Nephron (organoid): Measurements from ENCODE around the gene OTOR.

Experiments
- H3K27ac Mint-ChIP-seq, 3 experiments: 2 replicates each; pipeline ENCODE4 v1.8.0; 2020; ENCODE audit warnings: mixed read lengths in 3 of 3, mild to moderate bottlenecking in 2 of 3, moderate library complexity in 1 of 3
- H3K27me3 Mint-ChIP-seq: 2 replicates; pipeline ENCODE4 v1.8.0; 2021; ENCODE audit warnings: low read depth, mild to moderate bottlenecking, moderate library complexity, mixed read lengths
- H3K36me3 Mint-ChIP-seq: 2 replicates; pipeline ENCODE4 v1.8.0; 2020; ENCODE audit warnings: low read depth, mixed read lengths
- H3K4me1 Mint-ChIP-seq: 2 replicates; pipeline ENCODE4 v1.8.0; 2020; ENCODE audit warnings: mixed read lengths
- H3K4me3 Mint-ChIP-seq, 3 experiments: 2 replicates each; pipeline ENCODE4 v1.8.0; 2020; ENCODE audit warnings: mild to moderate bottlenecking in 3 of 3, mixed read lengths in 3 of 3, moderate library complexity in 2 of 3
- H3K9me3 Mint-ChIP-seq: 2 replicates; pipeline ENCODE4 v1.8.0; 2020; ENCODE audit warnings: mixed read lengths
- CTCF ChIP-seq, 3 experiments: fragments of 200-600 bp; sonication (generic); IDR thresholded peaks; one replicate each; pipeline ENCODE4 v1.5.0; 2021; ENCODE audit warnings: antibody characterized with exemption in 3 of 3; ENCODE audit not compliant: unreplicated experiment in 3 of 3

The OTOR gene

DNA sequence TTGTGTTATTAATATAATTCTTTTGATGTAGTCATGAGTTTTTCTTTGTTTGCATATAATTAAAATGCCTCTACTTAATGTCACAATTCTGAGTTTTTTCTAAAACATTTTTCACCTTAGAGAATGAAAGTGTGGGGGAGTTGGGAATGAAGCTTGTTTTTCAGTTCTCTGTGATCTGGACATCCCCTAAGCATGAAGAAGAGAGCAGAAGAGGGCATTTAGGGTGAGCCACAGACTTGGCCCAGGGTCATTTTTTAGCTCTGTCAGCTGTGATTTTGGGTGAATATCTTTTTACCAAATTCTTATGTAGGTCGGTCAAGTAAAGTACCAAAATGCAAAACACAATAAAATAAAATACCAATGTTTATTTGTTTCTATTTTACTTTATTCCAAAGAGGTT is 3.9 kb downstream of the OTOR start:
- no peak overlapping the region for H3K27ac Mint-ChIP-seq
- no peaks in the 10 kb centered on the region for H3K27me3 Mint-ChIP-seq
- TF ChIP-seq CTCF (IDR thresholded peaks at IDR 0.05; ENCODE audit: unreplicated experiment in 3 of 3): no peak
- no peak overlapping the region for H3K4me3 Mint-ChIP-seq
- peaks cover 13% of the 10 kb centered on the region for H3K9me3 Mint-ChIP-seq
- peaks cover 14% of the 10 kb centered on the region for H3K4me1 Mint-ChIP-seq
- no peaks in the 10 kb centered on the region for H3K36me3 Mint-ChIP-seq

GRCh38 chr20:16752901-16753300 is 4.7 kb downstream of the OTOR start:
- H3K4me1 Mint-ChIP-seq: peaks cover 14% of the 10 kb centered on the region
- H3K27me3 Mint-ChIP-seq: no peaks in the 10 kb centered on the region
- H3K9me3 Mint-ChIP-seq: peaks cover 13% of the 10 kb centered on the region
- no peak overlapping the region for H3K27ac Mint-ChIP-seq
- H3K36me3 Mint-ChIP-seq: no peaks in the 10 kb centered on the region
- no peak for TF ChIP-seq CTCF (IDR thresholded peaks at IDR 0.05; ENCODE audit: unreplicated experiment in 3 of 3)
- H3K4me3 Mint-ChIP-seq: no peak overlapping the region

DNA sequence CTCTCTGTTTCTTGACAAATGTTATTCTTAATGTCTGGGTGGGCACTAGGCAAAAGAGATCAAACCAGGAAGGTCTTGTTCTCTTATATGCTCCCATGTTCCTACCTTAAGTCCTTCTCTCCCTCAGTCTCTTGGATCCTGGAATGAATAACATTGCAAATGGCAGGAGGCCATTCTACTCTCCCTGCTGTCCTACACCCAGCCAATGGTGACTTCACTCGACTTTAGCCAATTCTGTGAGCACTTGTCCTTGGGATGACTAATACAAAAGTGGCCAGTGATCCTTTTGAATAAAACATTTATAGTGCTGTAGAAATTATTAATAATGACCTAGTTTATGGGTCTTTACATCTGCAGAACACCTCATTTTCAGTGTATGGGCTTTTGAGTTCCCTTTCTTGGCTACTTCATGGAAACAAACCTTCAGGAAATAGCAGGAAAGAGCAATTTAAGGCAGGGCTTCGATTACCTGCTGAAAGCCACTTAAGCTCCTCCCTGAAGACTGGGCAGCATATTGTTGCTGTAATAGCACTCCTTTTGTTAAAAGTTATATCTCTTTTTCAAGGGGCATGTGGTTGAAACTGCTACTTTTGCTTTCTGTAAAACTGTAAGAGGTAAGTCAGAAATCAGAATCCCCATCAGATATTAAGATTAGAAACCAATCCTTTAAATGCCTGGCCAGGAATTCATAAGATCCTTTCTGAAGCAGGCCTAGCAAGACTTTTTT is 10.5 kb downstream of the OTOR start:
- Mint-ChIP-seq H3K4me3 (no peak overlapping the region), H3K27ac (no peak overlapping the region), H3K4me1 (peaks cover 32% of the 10 kb centered on the region), H3K9me3 (peaks cover 10% of the 10 kb centered on the region), H3K27me3 (no peaks in the 10 kb centered on the region), H3K36me3 (no peaks in the 10 kb centered on the region)
- TF ChIP-seq CTCF (IDR thresholded peaks at IDR 0.05; ENCODE audit: unreplicated experiment in 3 of 3): no peak

GRCh38 chr20:16759181-16759563 is 11.0 kb downstream of the OTOR start:
- no peaks in the 10 kb centered on the region for H3K27me3 Mint-ChIP-seq
- H3K27ac Mint-ChIP-seq: no peak overlapping the region
- peaks cover 32% of the 10 kb centered on the region for H3K4me1 Mint-ChIP-seq
- H3K9me3 Mint-ChIP-seq: peaks cover 9% of the 10 kb centered on the region
- no peak overlapping the region for H3K4me3 Mint-ChIP-seq
- TF ChIP-seq CTCF (IDR thresholded peaks at IDR 0.05; ENCODE audit: unreplicated experiment in 3 of 3): no peak
- H3K36me3 Mint-ChIP-seq: no peaks in the 10 kb centered on the region

GRCh38 chr20:16760431-16761304 is 12.5 kb downstream of the OTOR start:
- Mint-ChIP-seq H3K9me3 (peaks cover 6% of the 10 kb centered on the region), H3K27me3 (peaks cover 4% of the 10 kb centered on the region), H3K27ac (peak overlapping the region; percentile 19 to 91 (median 33)), H3K4me3 (peak overlapping the region in 2 of 3 experiments; percentile 10 to 11), H3K4me1 (peaks cover 32% of the 10 kb centered on the region), H3K36me3 (no peaks in the 10 kb centered on the region)
- no peak for TF ChIP-seq CTCF (IDR thresholded peaks at IDR 0.05; ENCODE audit: unreplicated experiment in 3 of 3)
